ENCODE measurements around the gene HSFY1.
"Not testable (repeated sequence)": the region's sequence is repeated elsewhere in the genome, so short reads cannot be mapped to it uniquely, and the experiment has no call there.

GRCh38 chrY:18546420-18546819, at the start of gene HSFY1:
- TF ChIP-seq POLR2AphosphoS5 (IDR thresholded peaks at IDR 0.05; ENCODE audit: control insufficient read depth, insufficient read depth, low read depth, low read length); C11orf30 (IDR thresholded peaks at IDR 0.05; ENCODE audit: low read depth); SPI1 (IDR thresholded peaks at IDR 0.05; ENCODE audit: borderline replicate concordance, low read depth, low read length); EP300 (IDR thresholded peaks at IDR 0.05; ENCODE audit: low read length): not testable (repeated sequence)

Measured in K562 (cell line).